Left ventricle myocardium inferior (tissue), 1 donor: ENCODE data around the gene JARID2. TPM values are rescaled to one million over a fixed set of nuclear protein-coding genes. Genes with fewer than 3 reads are reported as not detected.

Experiments used
- DNase-seq: peaks from one replicate; pipeline ENCODE4 v3.0.0-alpha.2; 2020
- H3K27ac ChIP-seq: fragments of 200-600 bp; replicated peaks from 2 replicates; pipeline ENCODE4 v1.8.0; 2021
- H3K27me3 ChIP-seq: fragments of 200-600 bp; 2 replicates; pipeline ENCODE4 v1.8.0; 2021; ENCODE audit warnings: low read depth
- H3K36me3 ChIP-seq: fragments of 200-600 bp; 2 replicates; pipeline ENCODE4 v1.8.0; 2021
- H3K4me1 ChIP-seq: fragments of 200-600 bp; 2 replicates; pipeline ENCODE4 v1.8.0; 2021
- H3K4me3 ChIP-seq: fragments of 200-600 bp; 2 replicates; pipeline ENCODE4 v1.8.0; 2021; ENCODE audit warnings: mild to moderate bottlenecking, moderate library complexity
- H3K9me3 ChIP-seq: fragments of 200-600 bp; replicated peaks from 2 replicates; pipeline ENCODE4 v1.8.0; 2021
- intact Hi-C: fragments of 100-400 bp; cut with micrococcal nuclease; formaldehyde crosslinking; loops from one replicate; pipeline ENCODE4 v1.11.0; 2022
- total RNA-seq: library from RNA; stranded (reverse); fragmentation: NEBNext Ultra II Directional; extraction: Animal tissue kit (Norgen Biotek cat#: 25700); gene quantifications from one replicate; pipeline ENCODE4 v1.2.1, GENCODE V29; 2021
- TF ChIP-seq, protein P1 (sequence below): fragments of 200-600 bp; IDR thresholded peaks from 2 replicates; pipeline ENCODE4 v1.8.0; 2021; ENCODE audit warnings: antibody characterized with exemption, mild to moderate bottlenecking, borderline replicate concordance
- donor health status: DM: no; HTN: yes; CAD: no; lungs with severe emphysema.

JARID2 gene
- total RNA-seq, 1 donor from 2014 or later, result 6.5 TPM

DNA sequence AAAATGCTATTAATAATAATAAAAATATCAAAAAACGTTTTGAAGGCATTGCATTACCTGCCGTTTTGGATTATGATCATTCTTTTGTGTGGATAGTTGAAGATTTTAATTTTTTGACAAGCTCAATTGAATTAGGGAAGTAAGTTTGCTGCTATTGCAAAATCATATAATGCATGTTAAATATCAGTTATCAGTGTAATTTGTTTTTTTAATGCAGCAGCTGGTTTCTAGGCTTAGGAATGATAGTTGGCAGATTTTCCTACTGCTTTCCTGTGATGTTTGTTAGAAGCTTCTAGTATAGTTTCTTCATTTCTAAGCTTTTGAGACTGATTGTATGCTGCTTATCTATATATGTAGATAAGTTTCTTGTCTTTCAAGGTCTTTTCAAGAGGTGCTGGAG is 99.0 kb downstream of the JARID2 start:
- H3K9me3 ChIP-seq, result no peaks in the 10 kb centered on the region
- H3K27ac ChIP-seq, result no peak overlapping the region
- no peak for DNase-seq
- no peak overlapping the region for H3K4me3 ChIP-seq
- H3K27me3 ChIP-seq, result no peaks in the 10 kb centered on the region
- peaks cover 40% of the 10 kb centered on the region for H3K4me1 ChIP-seq
- intact Hi-C loops, result no loop called here
- H3K36me3 ChIP-seq, result no peaks in the 10 kb centered on the region
- TF ChIP-seq, protein P1, sequence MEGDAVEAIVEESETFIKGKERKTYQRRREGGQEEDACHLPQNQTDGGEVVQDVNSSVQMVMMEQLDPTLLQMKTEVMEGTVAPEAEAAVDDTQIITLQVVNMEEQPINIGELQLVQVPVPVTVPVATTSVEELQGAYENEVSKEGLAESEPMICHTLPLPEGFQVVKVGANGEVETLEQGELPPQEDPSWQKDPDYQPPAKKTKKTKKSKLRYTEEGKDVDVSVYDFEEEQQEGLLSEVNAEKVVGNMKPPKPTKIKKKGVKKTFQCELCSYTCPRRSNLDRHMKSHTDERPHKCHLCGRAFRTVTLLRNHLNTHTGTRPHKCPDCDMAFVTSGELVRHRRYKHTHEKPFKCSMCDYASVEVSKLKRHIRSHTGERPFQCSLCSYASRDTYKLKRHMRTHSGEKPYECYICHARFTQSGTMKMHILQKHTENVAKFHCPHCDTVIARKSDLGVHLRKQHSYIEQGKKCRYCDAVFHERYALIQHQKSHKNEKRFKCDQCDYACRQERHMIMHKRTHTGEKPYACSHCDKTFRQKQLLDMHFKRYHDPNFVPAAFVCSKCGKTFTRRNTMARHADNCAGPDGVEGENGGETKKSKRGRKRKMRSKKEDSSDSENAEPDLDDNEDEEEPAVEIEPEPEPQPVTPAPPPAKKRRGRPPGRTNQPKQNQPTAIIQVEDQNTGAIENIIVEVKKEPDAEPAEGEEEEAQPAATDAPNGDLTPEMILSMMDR, result no peak

DNA sequence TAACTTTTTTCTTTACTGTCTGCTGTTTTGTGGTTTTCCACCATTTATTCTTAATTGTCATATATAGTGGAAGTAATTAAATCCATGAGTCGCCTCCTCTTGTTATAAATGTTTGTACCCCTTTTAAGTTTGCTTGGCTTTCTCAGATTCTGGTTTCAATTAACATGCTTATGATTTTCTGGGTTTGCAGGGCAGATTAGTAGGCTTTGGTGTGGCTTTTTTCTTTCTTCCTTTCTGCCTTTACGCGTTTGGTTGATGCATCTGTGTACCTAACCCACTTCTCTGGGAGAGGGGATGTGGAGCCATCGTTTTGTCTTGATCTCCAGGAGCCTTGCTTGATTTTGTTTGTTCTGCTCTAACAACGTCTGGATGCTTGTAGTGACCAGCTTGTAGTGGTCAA is 100.4 kb downstream of the JARID2 start:
- DNase-seq, result no peak
- Histone ChIP-seq H3K27ac (no peak overlapping the region), H3K27me3 (no peaks in the 10 kb centered on the region), H3K4me3 (no peak overlapping the region), H3K9me3 (no peaks in the 10 kb centered on the region), H3K4me1 (peaks cover 33% of the 10 kb centered on the region), H3K36me3 (no peaks in the 10 kb centered on the region)
- TF ChIP-seq, protein P1, result no peak
- intact Hi-C loops, result no loop called here

DNA sequence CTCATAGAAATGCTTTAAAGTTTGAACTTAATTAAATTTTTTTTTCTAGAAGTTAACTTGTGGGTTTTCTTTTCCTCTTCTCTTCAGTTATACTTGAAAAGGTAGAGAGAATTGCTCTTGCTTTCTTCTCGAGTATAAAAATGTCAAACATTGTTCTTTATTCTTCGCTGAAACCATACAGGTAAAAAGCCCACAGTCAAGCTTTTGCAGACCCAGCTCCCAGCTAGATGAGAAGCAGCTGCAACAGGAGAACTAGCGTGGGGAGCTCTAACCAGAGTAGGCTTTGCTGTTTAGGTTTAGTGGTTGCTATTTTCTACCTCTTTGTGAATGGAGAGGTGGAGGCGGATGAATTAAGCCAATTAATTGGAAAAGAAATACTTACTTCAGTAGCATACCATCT is 102.7 kb downstream of the JARID2 start:
- peaks cover 49% of the 10 kb centered on the region for H3K4me1 ChIP-seq
- TF ChIP-seq, protein P1, result no peak
- H3K9me3 ChIP-seq, result no peaks in the 10 kb centered on the region
- H3K4me3 ChIP-seq, result no peak overlapping the region
- no peak overlapping the region for H3K27ac ChIP-seq
- no peak for DNase-seq
- no peaks in the 10 kb centered on the region for H3K36me3 ChIP-seq
- no peaks in the 10 kb centered on the region for H3K27me3 ChIP-seq
- intact Hi-C loops, result no loop called here

DNA sequence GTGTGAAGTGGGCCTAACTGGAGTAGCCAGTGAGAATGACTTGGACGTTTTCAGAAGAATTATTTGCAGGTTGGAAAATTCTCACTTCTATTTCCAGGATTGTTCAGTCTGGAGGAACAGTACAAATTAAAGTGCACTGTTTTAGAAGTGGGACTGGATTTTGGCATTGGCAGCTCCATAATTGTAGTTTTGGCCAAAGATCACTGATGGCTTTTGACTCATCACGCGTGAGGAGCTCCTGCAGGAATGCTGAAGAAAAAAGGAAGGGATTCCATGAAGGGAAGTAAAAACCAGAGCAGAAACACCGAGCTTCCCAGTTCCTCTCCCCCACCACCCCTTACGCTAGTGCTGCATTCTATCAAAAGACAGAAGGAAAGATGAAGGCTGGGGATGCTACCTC is 103.5 kb downstream of the JARID2 start:
- Histone ChIP-seq H3K4me3 (no peak overlapping the region), H3K9me3 (no peaks in the 10 kb centered on the region), H3K4me1 (peaks cover 47% of the 10 kb centered on the region), H3K27me3 (no peaks in the 10 kb centered on the region), H3K27ac (no peak overlapping the region), H3K36me3 (no peaks in the 10 kb centered on the region)
- intact Hi-C loops, result no loop called here
- TF ChIP-seq, protein P1, result no peak
- no peak for DNase-seq

DNA sequence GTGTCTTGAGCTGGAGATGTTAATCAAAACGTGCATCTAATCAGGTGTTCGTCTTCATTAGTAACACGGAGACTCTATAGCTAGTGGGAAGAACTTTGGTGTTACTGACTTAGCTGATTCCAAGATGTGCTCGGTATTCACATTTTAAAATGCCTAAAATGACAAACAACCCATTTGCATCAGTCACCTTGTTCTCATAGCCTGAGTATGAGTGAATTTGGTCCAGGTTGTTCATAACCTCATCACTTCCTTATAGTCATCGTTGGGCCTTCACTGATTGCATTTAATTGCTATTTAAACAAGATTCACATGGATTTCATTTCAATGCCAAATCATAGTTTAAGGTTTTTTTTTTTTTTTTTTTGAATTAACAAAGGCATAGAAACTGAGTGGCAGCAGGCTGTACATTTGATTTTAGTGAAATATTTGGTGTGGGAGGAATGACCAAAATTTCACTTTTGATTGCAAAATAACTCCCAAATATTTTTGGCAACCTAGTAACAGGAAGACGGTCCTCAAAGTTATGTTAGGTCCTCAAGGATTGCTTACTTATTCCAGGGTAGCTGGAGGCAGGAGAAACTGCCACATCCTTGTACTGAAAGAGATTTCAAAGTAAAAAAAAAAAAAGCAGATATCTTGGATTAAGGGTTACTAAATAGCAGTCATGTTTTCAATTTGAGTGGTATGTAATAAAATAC is 104.7 kb downstream of the JARID2 start:
- intact Hi-C loops, result no loop called here
- no peak for DNase-seq
- TF ChIP-seq, protein P1, result no peak
- Histone ChIP-seq H3K36me3 (no peaks in the 10 kb centered on the region), H3K9me3 (no peaks in the 10 kb centered on the region), H3K27me3 (no peaks in the 10 kb centered on the region), H3K27ac (no peak overlapping the region), H3K4me1 (peaks cover 46% of the 10 kb centered on the region), H3K4me3 (no peak overlapping the region)
